SJSA1 (cell line): ENCODE results near the gene ARHGEF10L. TPM values are rescaled to one million over a fixed set of nuclear protein-coding genes. Genes with fewer than 3 reads are reported as not detected.

Experiments
- DNase-seq, 2 experiments: peaks; one replicate each; pipeline ENCODE4 v3.0.0-alpha.2; 2015 to 2020; ENCODE audit warnings: low spot score in 2 of 2, low read depth in 1 of 2
- H3K27ac ChIP-seq: fragments of 250-450 bp; sonication (Bioruptor Pico); 2 replicates; pipeline ENCODE4 v1.5.1; 2020; ENCODE audit warnings: mild to moderate bottlenecking, moderate library complexity
- H3K27me3 ChIP-seq: fragments of 250-450 bp; sonication (Bioruptor Pico); replicated peaks from 2 replicates; pipeline ENCODE4 v1.5.1; 2020; ENCODE audit warnings: mild to moderate bottlenecking, moderate library complexity
- H3K36me3 ChIP-seq: fragments of 250-450 bp; sonication (Bioruptor Pico); 2 replicates; pipeline ENCODE4 v1.5.1; 2020; ENCODE audit warnings: mild to moderate bottlenecking
- H3K4me1 ChIP-seq: fragments of 250-450 bp; sonication (Bioruptor Pico); replicated peaks from 2 replicates; pipeline ENCODE4 v1.6.1; 2021; ENCODE audit warnings: mild to moderate bottlenecking
- H3K4me3 ChIP-seq: fragments of 250-450 bp; sonication (Bioruptor Pico); 2 replicates; pipeline ENCODE4 v1.5.1; 2020; ENCODE audit warnings: mild to moderate bottlenecking
- H3K9me3 ChIP-seq: fragments of 250-450 bp; sonication (Bioruptor Pico); replicated peaks from 2 replicates; pipeline ENCODE4 v1.5.1; 2020; ENCODE audit warnings: mild to moderate bottlenecking
- total RNA-seq: library from RNA; depleted of rRNA; stranded (reverse); fragments of >200 nt; shearing (Covaris generic); gene quantifications from 2 replicates; pipeline ENCODE4 v1.2.3, GENCODE V29; 2014

ARHGEF10L gene
- total RNA-seq, 1 experiment from 2014 or later, result 12.8 TPM

DNA sequence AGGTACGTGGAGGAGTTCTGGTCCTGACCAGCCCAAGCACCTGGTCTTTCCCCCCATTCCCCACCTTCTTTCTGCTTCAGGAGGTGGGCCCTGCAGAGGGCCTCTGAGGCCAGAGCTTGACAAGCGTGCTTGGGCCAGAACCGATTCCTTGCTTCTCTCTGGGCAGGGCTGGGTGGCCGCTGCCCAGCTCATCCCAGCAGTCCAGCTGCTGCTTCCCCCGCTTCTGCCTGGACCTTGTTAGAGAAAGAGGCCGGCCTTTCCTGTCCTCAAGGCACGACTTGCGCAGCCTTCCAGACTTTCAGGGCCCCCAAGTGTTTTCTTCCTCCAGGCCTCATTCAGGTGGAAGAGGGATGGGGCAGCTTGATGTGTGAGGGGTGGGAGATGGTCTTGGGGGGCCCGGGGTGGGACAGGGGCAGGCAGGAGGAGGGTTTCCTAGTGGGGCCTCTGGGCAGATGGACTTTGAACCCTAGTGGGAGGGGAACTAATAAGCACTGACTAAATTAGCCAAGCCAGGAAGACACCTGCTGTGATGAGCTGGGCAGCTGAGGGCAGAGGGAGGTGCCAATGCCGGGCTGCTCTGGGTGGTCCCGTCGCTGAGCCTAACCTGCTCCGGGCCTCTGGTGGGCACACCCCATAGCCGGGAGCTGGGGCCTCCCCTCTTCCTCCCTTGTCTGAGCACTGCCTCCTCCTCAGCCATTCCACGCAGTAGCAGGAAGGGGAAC, 36.5 kb downstream of the ARHGEF10L start:
- H3K27me3 ChIP-seq, result no peaks in the 10 kb centered on the region
- H3K4me1 ChIP-seq, result no peaks in the 10 kb centered on the region
- no peaks in the 10 kb centered on the region for H3K9me3 ChIP-seq
- no peak overlapping the region for H3K27ac ChIP-seq
- DNase-seq, result no peak
- H3K4me3 ChIP-seq, result no peak overlapping the region
- H3K36me3 ChIP-seq, result no peaks in the 10 kb centered on the region

DNA sequence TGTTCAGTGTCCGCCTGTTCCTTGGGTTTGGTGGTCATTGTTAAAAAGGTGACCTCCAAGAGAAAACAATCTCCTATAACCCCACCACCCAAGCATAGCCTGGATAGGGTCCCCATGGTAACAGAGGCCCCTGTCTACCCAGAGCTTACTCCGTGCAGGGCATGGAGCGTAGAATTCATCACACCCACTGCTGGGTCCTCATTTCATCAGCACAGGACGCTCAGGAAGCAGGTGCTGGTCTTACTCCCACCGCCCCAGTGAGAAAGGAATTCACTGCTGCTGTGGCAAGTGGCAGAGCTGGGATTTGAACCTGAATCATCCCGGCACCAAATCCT, 37.0 kb downstream of the ARHGEF10L start:
- no peak for DNase-seq
- Histone ChIP-seq H3K36me3 (no peaks in the 10 kb centered on the region), H3K9me3 (no peaks in the 10 kb centered on the region), H3K4me3 (no peak overlapping the region), H3K27ac (no peak overlapping the region), H3K27me3 (no peaks in the 10 kb centered on the region), H3K4me1 (no peaks in the 10 kb centered on the region)

DNA sequence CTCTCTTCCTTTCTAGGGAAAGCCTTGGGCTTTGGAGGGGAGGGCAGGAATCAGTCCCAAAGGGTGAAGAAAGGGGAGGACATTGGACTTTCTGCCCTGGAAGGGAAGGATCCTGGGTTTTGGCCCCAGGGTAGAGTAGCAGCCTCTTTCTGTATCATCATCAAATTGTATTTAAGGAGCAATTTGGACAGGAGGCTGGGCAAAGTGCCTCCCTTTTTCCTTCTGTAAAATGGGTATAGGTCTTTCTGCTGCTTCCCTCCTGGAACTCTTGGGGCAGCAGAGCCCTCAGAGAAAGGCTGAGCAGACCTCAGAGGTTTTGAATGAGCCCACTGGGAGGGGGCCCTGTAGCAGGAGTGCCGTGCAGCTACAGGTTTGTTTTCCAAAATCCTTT, 38.4 kb downstream of the ARHGEF10L start:
- no peak overlapping the region for H3K4me3 ChIP-seq
- no peaks in the 10 kb centered on the region for H3K27me3 ChIP-seq
- no peak overlapping the region for H3K27ac ChIP-seq
- no peaks in the 10 kb centered on the region for H3K36me3 ChIP-seq
- H3K4me1 ChIP-seq, result no peaks in the 10 kb centered on the region
- H3K9me3 ChIP-seq, result no peaks in the 10 kb centered on the region
- no peak for DNase-seq

DNA sequence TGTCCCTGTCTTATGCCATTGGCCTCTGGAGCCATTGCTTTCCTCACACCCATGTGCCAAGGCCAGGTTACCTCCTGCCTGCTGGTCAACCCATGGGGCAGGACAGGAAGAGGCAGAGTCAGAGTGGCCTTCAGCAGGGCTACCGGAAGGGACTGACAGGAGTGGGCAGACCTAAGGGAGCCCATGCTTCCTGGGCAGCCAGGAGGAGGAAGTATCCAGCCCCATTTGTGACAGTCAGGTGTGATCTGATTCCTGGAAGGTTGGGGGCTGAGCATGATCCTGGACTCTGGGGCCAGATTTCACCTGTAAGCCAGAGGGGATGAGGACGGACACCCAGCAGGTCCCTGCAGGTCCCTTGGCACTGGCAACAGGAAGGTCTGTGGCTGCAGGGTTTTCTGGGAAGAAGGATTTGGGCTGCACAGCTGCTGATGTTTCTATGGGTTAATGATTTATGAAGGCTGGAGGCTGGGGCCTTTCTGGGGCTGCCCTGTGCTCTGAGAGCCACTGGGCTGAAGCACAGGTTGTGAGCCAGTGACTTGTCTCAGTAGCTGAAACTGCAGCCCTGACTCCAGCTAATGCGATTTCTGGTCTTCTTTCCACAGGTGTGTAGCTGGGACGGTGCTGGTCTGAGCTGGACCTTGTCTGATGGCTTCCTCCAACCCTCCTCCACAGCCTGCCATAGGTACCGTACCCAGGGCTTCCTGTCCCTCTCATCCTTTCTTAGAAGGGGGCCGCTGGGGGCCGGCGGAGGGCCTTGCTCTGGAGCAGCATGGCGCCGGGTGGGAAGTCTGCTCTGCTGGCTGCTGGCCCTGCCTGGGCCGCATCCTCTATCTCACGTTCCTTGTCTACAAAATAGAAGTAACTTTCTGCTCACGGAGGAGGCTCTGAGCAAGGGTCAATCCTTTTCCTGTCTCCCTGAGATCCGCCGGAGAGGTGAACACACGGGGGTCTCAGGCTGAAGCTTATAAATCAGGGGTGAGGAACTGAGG, 40.7 kb downstream of the ARHGEF10L start:
- Histone ChIP-seq H3K36me3 (no peaks in the 10 kb centered on the region), H3K4me3 (no peak overlapping the region), H3K4me1 (no peaks in the 10 kb centered on the region), H3K27me3 (no peaks in the 10 kb centered on the region), H3K9me3 (no peaks in the 10 kb centered on the region), H3K27ac (no peak overlapping the region)
- DNase-seq, result no peak

DNA sequence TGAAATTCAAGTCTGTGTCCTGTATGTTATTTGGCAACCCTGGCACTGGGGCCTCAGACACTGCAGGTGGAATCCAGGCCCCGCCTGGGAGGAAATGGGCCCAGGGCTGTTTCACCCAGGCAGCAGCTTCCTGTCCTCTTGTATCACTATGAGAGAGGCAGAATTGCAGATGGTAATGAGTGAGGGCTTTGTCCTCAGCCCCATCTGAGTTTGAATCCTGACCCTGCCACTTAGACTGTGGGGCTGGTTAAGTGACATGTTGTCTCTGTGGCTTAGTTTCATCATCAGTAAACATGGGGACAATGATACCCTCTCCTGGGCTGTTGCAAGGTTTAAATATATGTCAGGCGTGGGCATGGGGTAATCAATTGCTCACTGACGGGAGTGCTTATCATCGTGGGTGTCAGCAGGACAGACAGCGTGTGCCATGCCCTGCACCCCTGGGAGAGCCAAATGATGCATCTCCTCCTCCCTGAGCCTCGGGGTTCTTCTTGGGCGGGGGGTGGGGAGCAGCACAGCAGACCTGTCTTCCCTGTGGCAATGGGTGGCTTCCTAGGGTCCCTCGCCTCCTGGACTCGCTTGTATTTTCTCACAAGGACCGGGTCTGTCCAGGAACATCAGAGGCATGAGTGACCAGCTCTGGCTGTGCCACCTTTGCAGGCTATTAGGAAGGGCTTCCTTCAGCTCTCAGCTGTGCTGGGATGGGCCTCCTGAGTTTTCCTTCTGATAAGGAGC, 42.1 kb downstream of the ARHGEF10L start:
- no peak overlapping the region for H3K4me3 ChIP-seq
- no peaks in the 10 kb centered on the region for H3K27me3 ChIP-seq
- no peaks in the 10 kb centered on the region for H3K36me3 ChIP-seq
- DNase-seq, result no peak
- peaks cover 11% of the 10 kb centered on the region for H3K4me1 ChIP-seq
- H3K27ac ChIP-seq, result no peak overlapping the region
- no peaks in the 10 kb centered on the region for H3K9me3 ChIP-seq

DNA sequence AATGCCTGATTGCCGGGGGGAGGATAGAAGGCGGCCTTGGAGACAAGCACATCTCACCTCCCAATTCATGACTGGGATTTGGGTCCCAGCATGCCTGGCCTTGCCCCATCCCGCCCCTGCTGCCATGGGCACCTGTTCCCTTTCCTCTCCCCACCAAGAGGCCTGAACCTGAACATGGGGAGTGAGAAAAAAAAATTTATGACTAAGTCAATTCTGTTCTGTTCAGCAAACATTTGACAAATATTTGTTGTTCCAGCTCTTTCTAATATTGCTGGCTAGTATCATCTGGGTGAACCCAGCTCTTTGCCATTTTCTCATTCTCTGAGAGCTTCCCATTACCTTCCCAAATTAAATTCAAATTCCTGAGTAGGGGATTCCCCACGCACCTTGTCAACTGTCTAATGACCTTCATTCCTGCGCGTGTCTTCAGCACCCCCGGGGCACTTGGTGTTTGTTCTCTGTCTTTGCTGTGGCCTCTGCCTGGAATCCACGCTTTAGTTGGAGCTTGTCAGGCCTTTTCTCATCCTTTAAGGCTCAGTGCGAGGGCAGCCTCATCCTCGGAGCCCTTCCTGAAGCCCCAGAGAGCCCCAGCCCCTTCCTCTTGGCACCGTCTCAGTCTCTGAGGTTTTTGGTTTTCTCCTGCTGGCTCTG, 42.8 kb downstream of the ARHGEF10L start:
- DNase-seq, result no peak
- Histone ChIP-seq H3K9me3 (no peaks in the 10 kb centered on the region), H3K4me3 (no peak overlapping the region), H3K27me3 (no peaks in the 10 kb centered on the region), H3K36me3 (no peaks in the 10 kb centered on the region), H3K4me1 (peaks cover 18% of the 10 kb centered on the region), H3K27ac (no peak overlapping the region)

DNA sequence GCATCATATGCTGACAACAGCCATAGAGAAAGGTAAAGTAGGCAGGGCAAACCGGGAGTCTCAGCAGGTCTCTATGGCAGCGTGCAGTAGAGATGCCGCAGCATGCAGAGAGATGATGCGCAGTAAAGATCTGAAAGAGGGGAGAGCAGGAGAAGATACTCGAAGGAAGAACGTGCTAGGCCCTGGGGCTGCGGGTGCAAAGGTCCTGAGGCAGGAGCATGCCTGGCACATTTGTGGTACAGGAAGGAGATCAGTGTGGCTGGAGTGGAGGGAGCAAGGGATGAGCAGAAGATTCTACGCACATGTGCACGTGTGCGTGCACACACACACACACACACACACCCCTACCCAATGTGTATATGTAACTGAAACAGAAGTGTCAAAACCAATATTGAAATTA, 45.0 kb downstream of the ARHGEF10L start:
- no peak overlapping the region for H3K4me3 ChIP-seq
- H3K27me3 ChIP-seq, result no peaks in the 10 kb centered on the region
- H3K4me1 ChIP-seq, result peaks cover 37% of the 10 kb centered on the region
- H3K9me3 ChIP-seq, result no peaks in the 10 kb centered on the region
- H3K36me3 ChIP-seq, result peaks cover 2% of the 10 kb centered on the region; the same call in 1 of the 2 replicates
- H3K27ac ChIP-seq, result no peak overlapping the region
- no peak for DNase-seq

DNA sequence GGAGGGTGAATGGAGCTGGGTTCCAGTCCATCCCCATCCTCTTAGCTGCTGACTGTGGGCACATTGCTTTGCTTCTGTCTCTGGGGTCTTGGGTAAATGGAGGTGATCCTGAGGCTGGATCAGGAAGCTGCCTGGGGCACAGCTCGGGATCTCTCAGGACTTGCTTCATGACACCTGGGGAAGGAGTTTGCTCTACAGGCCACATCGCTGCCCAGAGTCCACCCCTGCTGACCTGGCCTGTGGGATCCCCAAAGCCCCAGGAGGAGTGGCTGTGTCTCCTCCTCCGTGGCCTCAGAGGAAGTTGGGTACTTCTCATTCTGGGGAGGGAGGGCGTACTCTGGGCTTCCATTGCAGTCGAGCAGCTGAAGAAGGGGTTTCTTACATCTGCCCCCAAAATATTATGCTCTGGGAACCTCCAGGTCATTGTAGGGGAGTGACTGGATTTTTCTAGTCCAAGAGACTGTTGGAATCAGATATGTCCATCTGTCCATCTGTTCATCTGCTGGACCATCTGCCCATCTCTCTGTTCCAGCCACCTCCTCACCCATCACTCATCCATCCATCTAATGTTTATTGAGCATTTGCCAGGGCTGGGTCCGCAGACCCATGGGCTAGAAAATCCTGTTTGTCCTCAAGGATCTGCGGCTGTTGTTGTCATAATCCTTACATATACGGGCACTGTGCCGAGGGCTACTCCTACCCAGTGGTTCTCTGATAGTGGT, 45.9 kb downstream of the ARHGEF10L start:
- H3K27ac ChIP-seq, result peak overlapping the region; percentile 90
- no peaks in the 10 kb centered on the region for H3K9me3 ChIP-seq
- peaks cover 2% of the 10 kb centered on the region; the same call in 1 of the 2 replicates for H3K36me3 ChIP-seq
- no peak for DNase-seq
- H3K27me3 ChIP-seq, result no peaks in the 10 kb centered on the region
- H3K4me1 ChIP-seq, result peaks cover 37% of the 10 kb centered on the region
- H3K4me3 ChIP-seq, result no peak overlapping the region

DNA sequence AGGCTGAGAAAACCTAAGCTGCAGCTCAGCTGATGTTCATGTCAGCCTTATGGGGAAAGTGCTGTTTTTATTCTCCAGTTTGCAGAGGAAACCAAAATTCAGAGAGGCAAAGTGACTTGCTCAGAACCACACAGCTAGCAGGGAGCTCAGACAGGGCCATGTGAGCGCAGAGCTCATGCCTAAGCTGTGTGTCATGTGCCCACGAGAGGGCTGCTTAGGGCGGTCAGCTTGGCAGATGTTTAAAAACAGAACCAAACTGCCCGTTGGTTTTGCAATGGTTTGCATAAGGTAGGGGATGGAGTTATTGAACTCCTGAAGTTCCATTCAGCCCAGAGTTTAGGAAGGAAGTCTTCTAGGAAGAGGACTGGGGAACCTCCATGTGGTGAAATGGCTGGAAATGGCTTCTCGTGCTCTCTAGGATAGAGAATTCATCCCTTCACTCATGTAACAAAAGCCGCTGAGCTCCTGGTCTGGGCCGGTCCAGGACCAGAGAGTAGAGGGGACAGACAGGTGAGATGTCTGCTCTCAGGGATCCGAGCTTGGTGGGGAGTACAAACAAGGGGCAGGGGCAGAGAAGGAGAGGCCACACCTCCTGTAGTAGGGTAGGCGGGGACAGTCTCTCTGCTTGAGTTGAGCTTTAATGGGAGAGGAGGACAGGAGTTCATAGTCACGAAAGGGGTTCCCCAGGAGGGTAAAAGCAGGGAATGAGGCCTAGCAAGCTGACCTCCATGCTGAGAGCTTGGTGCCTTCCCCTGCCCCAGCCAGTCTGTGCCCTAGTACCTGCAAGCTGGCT, 46.9 kb downstream of the ARHGEF10L start:
- H3K9me3 ChIP-seq, result no peaks in the 10 kb centered on the region
- DNase-seq, result peak; percentile 51 to 77
- H3K36me3 ChIP-seq, result peaks cover 2% of the 10 kb centered on the region; the same call in 1 of the 2 replicates
- H3K4me1 ChIP-seq, result peaks cover 37% of the 10 kb centered on the region
- peak overlapping the region; percentile 90 for H3K27ac ChIP-seq
- no peak overlapping the region for H3K4me3 ChIP-seq
- no peaks in the 10 kb centered on the region for H3K27me3 ChIP-seq

DNA sequence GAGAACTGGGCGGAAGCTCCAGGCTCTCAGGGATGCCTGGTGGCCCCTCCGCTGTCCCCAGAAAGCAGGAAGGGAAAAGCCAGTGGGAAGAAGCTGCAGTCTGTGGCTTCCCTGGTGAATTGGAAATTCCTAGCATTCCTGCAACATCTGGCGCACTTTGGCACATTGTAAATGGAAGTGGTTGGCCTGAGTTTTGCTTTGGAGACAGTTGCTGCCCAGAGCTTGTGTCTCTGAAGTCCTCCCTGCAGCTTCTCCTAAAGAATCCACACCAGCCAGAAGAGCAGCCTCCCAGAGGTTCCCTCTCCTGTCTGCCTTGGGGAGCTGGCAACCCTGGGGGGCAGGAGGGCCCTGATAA, 48.2 kb downstream of the ARHGEF10L start:
- Histone ChIP-seq H3K4me3 (no peak overlapping the region), H3K27me3 (no peaks in the 10 kb centered on the region), H3K36me3 (peaks cover 2% of the 10 kb centered on the region; the same call in 1 of the 2 replicates), H3K27ac (peak overlapping the region; percentile 90), H3K4me1 (peaks cover 37% of the 10 kb centered on the region), H3K9me3 (no peaks in the 10 kb centered on the region)
- peak; percentile 88 to 89 for DNase-seq

DNA sequence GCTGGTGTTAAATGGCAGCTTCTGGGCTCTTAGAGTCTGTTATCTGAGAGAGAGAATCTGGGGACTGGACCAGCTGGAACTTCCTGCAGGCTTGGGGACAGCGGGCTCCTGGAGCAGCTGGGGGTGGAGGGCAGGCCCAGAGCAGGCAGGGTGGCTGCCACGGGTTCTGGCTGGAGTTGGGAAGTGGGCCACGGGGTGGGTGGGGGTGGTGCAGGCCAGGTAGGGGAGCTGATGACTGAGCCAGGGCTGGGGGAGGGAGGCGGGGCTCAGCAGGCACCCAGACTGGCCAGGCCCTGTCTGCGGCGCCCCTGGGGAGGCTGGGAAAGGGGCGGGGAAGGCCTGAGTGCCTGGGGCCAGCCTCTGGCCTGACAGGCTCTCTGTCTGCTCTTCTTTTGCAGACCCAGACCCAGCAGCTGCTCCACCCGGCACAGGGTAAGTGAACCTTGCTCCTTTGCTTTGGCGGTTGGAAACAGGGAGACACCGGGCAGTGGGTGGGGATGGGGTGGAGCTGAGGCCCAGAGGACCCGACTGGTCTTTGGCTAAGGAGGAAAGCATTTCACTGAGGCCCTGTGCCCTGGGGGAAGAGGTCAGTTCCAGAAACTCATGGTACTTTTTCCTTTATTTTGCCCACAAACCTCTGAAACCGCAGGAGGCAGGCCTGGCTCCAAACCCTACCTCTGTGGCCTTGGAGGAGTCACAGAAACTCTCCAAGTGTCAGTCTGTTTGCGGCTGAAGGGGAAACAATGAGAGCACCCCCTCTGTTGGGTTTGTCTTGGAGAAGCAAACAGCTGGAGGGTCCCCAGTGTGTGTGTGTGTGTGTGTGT, 48.8 kb downstream of the ARHGEF10L start:
- peak overlapping the region; percentile 90 for H3K27ac ChIP-seq
- H3K36me3 ChIP-seq, result peaks cover 2% of the 10 kb centered on the region; the same call in 1 of the 2 replicates
- no peaks in the 10 kb centered on the region for H3K9me3 ChIP-seq
- H3K4me3 ChIP-seq, result peak overlapping the region; percentile 21
- H3K27me3 ChIP-seq, result no peaks in the 10 kb centered on the region
- peaks cover 37% of the 10 kb centered on the region for H3K4me1 ChIP-seq
- DNase-seq, result peak; percentile 74 to 79
